Activated CD4-positive, CD25-positive, alpha-beta regulatory T cell (primary cell): ENCODE measurements around the gene SCARB2.

Source experiments
- DNase-seq, 4 experiments: peaks; one replicate each; lab custom pipeline; 2025; lab: John Stamatoyannopoulos, UW

The SCARB2 gene

GRCh38 chr4:76224171-76224570 lies 10.5 kb upstream of the SCARB2 start:
- no peak for DNase-seq

GRCh38 chr4:76219299-76220055 lies 5.9 kb upstream of the SCARB2 start:
- DNase-seq, result no peak

DNA sequence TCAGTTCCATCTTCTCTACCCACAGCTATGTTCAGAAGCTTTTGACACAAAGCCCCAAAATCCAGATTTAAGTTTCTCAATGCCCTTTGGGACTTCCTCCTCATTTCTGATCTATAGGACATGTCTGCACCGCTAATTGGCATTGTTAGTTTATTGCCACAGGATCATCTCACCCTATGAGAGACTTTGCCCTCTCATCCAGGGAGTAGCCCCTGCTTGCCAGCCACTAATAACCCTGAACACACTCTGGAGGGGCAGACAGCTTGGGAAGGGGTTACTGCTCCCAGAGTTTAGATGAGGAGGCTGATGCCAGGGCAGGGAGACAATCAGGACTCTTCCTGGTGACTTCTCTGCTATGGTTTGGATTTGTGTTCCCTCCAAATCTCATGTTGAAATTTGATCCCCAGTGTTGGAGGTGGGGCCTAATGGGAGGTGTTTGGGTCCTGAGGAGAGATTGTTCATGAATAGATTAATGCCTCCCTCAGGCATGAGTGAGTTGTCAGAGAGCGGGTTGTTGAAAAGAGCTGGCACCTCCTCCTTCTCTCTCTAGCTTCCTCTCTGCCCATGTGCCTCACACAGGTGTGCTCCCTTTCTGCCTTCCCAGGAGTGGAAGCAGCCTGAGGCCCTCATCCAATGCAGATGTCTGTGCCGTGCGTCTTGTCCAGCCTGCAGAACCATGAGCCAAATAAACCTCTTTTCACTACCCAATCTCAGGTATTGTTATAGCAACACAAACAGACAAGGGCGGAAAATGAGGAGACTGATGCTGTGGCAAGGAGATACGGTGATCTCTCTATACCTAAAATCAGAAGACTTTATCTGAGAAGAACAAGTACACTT lies 3.6 kb upstream of the SCARB2 start:
- DNase-seq, result no peak

DNA sequence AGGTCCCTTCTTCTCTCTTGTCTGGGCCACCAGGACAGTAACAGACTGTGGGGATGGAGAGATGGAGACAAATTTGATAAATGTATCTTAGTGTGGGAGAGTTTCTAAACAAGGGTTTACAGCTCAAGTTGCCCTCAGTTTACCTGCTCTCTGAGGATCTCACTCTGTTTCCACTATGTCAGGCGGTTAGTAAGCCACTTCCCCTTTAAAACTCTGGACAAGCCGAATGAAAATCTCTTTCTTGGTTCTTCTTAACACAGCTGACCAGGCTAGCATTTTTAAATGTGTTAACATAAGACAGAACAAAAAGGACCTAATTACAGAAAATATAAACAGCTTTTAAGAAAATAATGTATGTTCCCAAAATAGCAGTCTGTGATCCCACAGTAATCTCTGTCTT lies 2.9 kb upstream of the SCARB2 start:
- DNase-seq, result no peak

- DNase-seq, result no peak
Measured at GRCh38 chr4:76215077-76215476, 1.5 kb upstream of the SCARB2 start.

DNA sequence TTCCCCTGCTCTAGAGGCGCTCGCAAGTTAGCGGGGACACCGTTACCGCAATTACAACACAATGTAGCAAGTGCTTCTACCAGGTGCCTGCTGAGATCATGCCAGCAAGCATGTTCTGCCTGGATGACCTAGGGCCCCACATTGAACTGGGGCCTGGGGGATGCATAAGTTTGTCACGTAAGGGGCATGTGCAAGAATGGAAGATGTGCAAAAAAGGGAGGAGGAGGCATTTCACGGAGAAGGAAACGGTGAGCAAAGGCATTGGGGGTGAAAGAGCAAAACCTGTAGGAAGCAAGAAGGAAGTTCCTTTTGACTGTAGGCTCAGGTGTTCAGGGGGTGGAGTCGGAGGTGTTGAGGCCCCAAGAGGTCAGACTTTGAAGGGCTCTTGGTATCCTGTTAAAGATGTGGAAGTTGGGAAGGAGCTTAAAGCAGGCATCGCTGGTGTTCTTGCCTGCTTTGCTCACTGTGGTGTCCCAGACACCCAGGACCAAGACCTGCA lies 602 bp upstream of the SCARB2 start:
- no peak for DNase-seq

- peak in 1 of 4 experiments; percentile 3 for DNase-seq
Measured at GRCh38 chr4:76212851-76213414, 691 bp downstream of the SCARB2 start.

DNA sequence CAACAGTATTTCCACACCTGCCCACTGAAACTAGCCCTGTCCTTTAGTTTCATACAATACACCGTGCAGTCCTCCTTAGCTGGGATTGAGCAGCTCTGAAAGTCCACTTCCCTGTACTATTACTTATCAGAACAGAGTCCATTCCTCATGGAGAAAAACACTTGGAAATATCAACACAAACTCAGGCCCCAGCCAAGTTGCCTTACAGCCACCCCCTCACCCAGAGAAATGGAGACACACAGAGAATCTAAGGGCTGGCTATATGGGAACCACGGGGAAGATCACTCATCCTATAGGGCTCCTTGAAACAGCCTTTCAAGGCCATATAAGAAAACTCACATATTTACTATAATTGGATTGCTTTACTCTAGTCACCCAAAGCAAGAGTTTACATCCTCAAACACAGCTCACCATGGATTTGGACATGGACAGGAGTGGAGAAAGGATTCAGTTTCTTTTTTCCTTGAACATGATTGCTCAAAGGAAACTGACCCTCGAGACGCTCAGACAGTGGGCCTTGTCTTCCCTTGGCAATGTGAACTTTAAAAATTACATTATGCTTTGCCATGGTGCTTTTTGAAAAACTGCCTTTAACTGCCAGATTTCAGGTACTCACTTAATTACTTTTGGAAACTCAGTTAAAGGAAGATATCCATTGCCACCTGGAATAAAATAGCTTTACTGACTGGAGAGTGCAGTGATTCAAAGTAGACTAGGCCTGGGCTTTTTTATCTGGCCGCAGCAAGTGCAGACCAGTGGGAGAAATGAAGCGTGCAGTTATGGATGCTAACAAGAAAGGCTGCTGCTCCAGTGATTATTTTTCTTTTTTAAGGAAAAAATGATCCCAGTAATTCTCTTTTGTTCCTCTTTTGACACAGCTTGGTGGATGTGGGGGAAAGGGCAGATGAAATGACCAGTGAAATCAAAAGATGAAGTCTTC lies 1.6 kb downstream of the SCARB2 start:
- no peak for DNase-seq

DNA sequence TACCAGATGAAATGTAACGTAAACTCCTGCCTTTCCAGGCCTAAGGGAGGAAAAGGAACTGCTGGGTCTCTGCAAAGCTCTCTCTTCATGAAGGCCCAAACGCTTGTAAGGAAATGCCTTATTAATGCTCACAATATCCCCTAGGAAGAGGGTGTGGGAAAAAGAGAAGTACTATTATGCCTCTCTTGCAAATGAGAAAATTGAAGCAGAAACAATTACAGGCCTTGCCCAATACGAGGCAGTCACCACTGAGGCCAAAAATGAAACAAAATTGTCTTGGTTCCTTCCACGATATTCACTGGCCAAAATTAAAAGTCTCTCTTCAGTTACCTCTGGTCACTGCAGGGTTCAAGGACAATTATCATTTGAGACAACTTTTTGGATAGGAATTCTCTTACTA lies 3.2 kb downstream of the SCARB2 start:
- no peak for DNase-seq

DNA sequence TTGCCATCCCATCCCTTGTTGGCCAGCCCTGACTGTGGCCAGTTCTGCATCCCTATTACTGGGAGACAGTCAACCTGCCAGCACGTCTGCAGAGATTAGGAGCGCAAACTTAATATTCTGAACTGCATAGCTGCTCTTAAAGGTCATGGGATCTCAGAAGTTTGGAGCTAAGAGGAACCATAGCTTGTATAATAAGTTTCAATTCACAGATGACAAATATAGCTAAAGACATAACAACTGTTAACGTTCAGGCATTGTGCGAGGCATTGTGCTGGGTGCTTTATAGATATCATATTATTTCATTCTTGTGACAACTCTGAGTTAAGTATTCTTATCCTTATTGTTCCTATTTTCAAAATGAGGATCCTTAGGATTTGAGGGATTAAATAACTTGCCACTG lies 3.7 kb downstream of the SCARB2 start:
- no peak for DNase-seq

DNA sequence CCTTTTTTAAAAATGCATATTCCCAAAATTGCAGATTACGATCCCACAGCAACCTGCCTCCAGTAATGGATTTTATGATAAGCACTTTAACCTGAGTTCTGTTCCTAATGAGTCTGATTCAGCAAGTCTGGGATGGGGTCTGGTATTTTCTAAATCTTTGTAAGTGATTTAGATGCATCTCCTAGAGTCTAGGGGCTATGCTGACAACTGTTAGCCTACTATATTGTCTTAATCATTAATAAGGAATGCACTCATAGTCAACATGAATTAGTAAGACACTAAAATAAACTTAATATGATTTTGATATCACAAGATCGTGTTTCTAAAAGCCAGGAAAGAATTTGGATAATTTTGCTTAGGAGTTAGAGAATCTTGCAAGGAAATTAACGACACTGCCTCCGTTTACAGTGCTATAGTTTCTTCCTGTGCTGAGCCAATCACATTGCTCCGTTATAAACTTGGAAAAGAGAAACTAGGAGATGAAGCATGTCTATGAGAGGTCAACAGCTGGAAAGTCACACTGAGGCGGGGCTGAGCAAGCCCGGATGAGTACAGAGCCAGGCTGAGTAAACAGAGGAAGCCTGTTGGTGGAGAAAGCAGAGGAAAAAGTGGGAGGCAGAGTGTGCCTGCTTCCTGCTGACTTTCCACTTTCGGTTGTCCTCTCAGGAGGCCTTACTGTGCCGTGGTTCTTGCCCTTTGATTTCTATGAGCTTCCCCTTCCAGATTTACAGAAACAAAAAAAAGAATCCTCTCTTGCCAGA lies 5.4 kb downstream of the SCARB2 start:
- DNase-seq, result no peak

DNA sequence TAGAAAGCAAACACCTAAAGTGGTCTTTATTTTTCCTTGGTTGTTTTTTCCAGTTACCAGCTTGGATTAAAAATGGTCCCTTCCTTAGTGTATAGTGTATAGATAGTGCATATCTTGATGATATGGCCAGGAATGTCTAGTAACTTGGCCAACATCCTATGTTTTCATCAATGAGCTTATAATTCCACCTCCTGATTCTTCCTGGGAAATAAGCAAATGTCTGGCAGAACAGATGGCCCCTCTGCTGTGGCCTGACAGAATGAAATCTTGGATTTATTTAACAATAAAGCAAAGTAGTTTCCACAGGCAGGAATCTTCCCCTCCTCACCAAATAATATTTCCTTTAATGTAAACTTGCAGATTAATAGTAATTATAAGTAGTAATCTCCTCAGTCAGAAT lies 6.1 kb downstream of the SCARB2 start:
- DNase-seq, result no peak

DNA sequence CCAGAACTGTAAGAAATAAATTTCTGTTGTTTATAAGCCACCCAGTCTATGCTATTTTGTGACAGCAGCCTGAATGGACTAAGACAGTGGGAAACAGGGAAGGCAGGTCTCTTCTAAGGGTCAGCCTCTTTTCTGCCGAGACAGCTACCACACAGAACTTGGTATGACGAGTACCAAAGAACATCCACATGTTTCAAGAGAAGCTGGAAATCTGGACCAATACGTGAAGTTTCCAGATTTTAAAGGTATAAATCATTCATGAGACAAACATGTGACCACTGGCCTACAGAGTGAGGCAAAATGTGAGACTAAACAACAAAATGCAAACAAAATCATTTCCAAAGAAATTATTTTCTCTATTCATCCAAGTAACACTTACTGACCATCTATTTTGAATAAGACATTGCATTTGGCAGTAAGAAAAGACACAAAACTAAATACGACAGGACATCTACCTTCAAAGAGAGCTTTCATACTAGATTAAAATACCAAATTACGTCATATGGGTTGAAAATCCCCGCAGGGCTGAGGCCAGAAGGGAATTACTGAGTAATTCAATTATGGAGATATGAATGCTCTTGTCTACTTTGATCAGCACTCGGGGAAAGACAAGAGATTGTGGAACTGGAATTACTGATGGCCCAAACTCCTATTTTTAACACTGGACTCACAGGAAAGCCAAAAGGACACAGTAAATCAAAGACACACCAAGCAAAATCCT lies 7.2 kb downstream of the SCARB2 start:
- DNase-seq, result no peak

GRCh38 chr4:76205476-76205875 lies 8.1 kb downstream of the SCARB2 start:
- DNase-seq, result no peak

- no peak for DNase-seq
Measured at GRCh38 chr4:76204936-76205335, 8.7 kb downstream of the SCARB2 start.

DNA sequence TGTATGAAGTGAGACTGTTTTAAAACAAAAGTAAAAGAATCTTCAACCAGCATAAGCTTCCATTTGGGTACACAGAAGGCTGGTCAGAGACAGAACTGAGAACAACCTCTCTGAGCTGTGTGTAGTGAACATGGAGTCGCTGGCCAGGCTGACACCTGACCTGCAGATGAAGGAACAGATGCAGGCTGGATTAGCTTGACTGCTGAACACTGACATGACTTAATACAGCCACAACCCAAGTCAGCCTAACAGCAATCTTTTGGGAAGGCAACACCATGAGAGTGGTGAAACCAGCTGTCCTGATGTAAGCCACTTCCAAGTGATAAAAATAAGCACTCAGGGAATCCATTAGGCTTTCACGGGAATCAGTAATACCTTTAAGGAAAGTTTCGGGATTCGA lies 10.1 kb downstream of the SCARB2 start:
- no peak for DNase-seq

- no peak for DNase-seq
Measured at GRCh38 chr4:76201276-76201675, 12.3 kb downstream of the SCARB2 start.

- DNase-seq, result no peak
Measured at GRCh38 chr4:76200771-76201231, 12.8 kb downstream of the SCARB2 start.

GRCh38 chr4:76199664-76200211 lies 13.9 kb downstream of the SCARB2 start:
- DNase-seq, result no peak
